ENCODE results near the gene BEND3.

DNA sequence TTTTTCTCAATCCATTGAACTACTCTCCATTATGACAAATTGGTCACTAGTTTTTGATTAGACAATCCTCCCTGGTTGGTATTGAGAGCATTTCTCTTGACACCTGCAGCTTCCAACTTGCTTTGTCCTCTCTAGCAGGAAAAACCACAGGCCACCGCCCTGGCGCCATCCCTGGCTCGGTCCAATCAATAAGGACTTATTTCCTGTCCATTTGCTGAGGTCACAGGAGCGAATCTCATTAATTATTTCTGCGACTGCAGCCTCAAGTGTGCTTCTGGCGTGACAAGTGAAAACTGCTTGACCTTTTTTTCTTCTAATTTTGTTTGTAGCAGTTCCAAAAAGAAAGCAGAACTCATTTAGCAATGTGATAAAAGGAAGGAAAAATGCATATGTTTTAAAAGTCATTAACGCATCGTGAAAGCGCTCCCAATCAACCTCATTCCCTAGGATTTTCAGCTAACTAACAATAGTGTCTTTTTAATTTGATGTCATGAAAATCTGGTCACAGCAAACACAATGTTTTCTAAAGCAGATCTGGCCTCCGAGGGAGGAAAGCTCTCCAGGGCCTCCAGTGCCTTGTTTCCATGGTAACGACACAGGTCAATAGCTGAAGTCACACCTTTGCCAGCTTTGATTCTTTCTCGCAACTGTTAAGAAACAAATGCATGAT lies 39.0 kb upstream of the BEND3 start:
- TF ChIP-seq, protein P1, sequence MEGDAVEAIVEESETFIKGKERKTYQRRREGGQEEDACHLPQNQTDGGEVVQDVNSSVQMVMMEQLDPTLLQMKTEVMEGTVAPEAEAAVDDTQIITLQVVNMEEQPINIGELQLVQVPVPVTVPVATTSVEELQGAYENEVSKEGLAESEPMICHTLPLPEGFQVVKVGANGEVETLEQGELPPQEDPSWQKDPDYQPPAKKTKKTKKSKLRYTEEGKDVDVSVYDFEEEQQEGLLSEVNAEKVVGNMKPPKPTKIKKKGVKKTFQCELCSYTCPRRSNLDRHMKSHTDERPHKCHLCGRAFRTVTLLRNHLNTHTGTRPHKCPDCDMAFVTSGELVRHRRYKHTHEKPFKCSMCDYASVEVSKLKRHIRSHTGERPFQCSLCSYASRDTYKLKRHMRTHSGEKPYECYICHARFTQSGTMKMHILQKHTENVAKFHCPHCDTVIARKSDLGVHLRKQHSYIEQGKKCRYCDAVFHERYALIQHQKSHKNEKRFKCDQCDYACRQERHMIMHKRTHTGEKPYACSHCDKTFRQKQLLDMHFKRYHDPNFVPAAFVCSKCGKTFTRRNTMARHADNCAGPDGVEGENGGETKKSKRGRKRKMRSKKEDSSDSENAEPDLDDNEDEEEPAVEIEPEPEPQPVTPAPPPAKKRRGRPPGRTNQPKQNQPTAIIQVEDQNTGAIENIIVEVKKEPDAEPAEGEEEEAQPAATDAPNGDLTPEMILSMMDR (IDR thresholded peaks at IDR 0.05): no peak
- TF ChIP-seq POLR2A (IDR thresholded peaks at IDR 0.05): no peak
- no peak for TF ChIP-seq POLR2AphosphoS5 (IDR thresholded peaks at IDR 0.05)
- no peak for TF ChIP-seq EP300 (IDR thresholded peaks at IDR 0.05)

All from suprapubic skin (tissue), 4 donors.